Measurements from ENCODE around the gene CTDSP1.

- TF ChIP-seq CTCF (IDR thresholded peaks at IDR 0.05; ENCODE audit: low read length) (no peak), EZH2 (optimal IDR thresholded peaks at IDR 0.05; ENCODE audit: low read depth, low read length) (no peak), EZH2phosphoT487 (IDR thresholded peaks at IDR 0.05; ENCODE audit: low read length) (no peak)
Observed at GRCh38 chr2:218381916-218382366, 17.7 kb upstream of the CTDSP1 start, which contains the start of gene SLC11A1.
